ENCODE measurements around the gene CACHD1.

- TF ChIP-seq POLR2AphosphoS5 (IDR thresholded peaks at IDR 0.05; ENCODE audit: low read depth, low read length) (no peak), CTCF (IDR thresholded peaks at IDR 0.05) (no peak), REST (IDR thresholded peaks at IDR 0.05; ENCODE audit: insufficient read depth in 1 of 2, low read depth in 2 of 2, low read length in 1 of 2) (no peak), SIN3A (IDR thresholded peaks at IDR 0.05; ENCODE audit: borderline replicate concordance, insufficient read depth, low read depth, low read length) (no peak)
These were observed 206.5 kb downstream of the CACHD1 start for GRCh38 chr1:64676386-64676785.
